Spleen (tissue), 7 donors: ENCODE measurements around the gene CDC42BPB.

ENCODE experiments used
- CTCF ChIP-seq, 11 experiments: fragments of 200-600 bp in 7 of 11; fragments of 450-650 bp in 4 of 11; sonication (generic) in 4 of 11; IDR thresholded peaks in 8 of 11; conservative IDR thresholded peaks in 3 of 11; 1 replicate in 7 of 11; 2 replicates in 4 of 11; pipeline versions ENCODE4 v1.4.0 to v1.8.0; 2016 to 2021; ENCODE audit warnings: antibody characterized with exemption in 11 of 11, inconsistent platforms in 4 of 11, mild to moderate bottlenecking in 1 of 11
- POLR2AphosphoS5 ChIP-seq, 3 donors: sonication (generic); formaldehyde crosslinking; IDR thresholded peaks; one replicate each; pipeline ENCODE4 v1.5.1; 2017; ENCODE audit warnings: antibody characterized with exemption in 3 of 3
- donor health status: DM: no; HTN: no; CAD: no; lungs with moderate emphysema.
- donor health status: DM: no; HTN: no; CAD: no.
- donor health status: DM: no; HTN: no; CAD: no.

GRCh38 chr14:102909911-102910310, 147.4 kb downstream of the CDC42BPB start:
- TF ChIP-seq CTCF (IDR thresholded peaks at IDR 0.05 in 8 of 11, conservative IDR thresholded peaks at IDR 0.05 in 3 of 11) = no peak
- TF ChIP-seq POLR2AphosphoS5 (IDR thresholded peaks at IDR 0.05) = no peak
